GM21390 (cell line): Measurements from ENCODE around the gene CDRT4.

Source experiments
- ATAC-seq: cut with Tn5 transposase; IDR thresholded peaks from one replicate; pipeline ENCODE4 v1.9.1; 2021; ENCODE audit not compliant: unreplicated experiment

Gene CDRT4

GRCh38 chr17:15492791-15493692 lies 25.6 kb upstream of the CDRT4 start:
- ATAC-seq, result no peak

- no peak for ATAC-seq
These were observed 24.8 kb upstream of the CDRT4 start for GRCh38 chr17:15492186-15492585.

GRCh38 chr17:15490634-15491261 lies 23.3 kb upstream of the CDRT4 start:
- no peak for ATAC-seq

- ATAC-seq, result no peak
These were observed 21.1 kb upstream of the CDRT4 start for GRCh38 chr17:15488557-15488956.

DNA sequence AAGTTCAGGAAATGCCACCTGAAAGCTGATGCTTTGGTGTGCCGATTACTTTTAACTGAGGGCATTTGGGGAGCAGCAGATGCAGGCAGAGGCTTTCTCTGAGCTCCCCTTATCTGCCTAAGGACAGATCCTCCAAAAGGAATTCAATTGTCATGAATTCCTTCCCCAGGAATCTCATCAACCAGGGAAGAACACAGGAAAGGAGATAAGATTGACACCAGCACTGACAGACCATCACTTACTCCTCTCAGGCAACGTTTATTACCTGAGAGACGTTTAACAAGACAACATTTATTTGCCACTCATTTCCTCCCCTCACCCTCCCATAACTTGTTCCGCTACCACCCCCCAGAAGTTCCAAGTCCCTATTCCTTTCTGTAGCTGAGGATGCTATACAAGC lies 17.6 kb upstream of the CDRT4 start:
- no peak for ATAC-seq

- no peak for ATAC-seq
These were observed 16.0 kb upstream of the CDRT4 start for GRCh38 chr17:15483431-15483830.

- ATAC-seq, result no peak
These were observed 15.1 kb upstream of the CDRT4 start for GRCh38 chr17:15482476-15482875.

DNA sequence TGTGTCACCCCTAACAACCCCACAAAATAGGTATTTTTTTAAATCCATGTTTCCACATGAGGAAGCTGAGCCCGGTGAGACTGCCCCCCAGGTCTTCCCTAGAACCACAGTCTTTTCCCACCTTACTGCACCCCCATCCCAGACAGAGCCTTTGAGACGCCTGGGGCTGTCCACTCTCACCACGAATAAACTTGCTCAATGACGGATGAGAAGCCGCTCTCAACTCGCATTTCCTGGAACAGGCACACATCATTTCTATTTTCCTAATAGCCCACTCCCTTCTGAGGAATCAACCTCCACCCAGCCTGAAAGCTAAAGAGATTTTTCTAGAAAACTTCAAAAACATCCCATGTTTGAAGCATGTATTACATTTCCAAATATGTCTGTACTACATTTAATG lies 14.1 kb upstream of the CDRT4 start:
- ATAC-seq, result no peak

DNA sequence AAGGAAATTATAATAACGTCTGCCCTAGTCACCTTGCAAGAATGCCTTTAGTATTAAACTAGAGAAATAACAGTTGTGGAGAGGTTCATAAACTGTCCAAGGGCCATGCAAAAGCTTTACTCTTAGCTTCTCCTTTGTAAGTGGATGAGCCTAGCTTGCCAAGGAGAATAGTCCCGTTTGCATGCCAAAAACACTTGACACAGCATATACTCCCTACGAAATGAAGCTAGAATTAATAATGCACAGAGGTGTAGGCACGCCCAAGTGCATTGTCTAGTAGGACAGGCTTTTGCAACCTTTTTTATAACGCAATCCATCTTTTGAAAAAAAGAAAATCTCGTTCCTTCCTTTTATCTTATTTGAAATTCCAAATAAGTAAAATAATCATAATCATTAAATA lies 12.8 kb upstream of the CDRT4 start:
- no peak for ATAC-seq

GRCh38 chr17:15479703-15480102 lies 12.3 kb upstream of the CDRT4 start:
- ATAC-seq, result no peak

DNA sequence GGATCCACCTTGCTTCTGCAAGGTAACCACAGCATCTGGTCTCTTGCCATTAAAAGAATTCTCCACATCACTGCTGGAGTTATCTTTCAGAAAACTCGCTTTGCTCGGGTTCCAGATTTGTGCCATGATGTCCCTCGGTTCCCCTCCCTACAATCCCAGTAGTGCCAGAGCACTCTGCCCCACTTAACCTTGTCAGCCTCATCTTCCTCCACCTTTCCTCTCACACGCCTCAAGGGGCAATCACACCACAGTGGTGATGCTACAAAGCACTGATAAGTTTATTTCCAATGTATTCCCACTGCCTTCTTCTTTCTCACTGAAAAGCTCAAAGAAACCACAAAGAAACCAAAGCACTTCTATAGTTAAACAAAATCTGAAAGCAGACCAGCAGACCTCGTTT lies 11.4 kb upstream of the CDRT4 start:
- ATAC-seq, result no peak

GRCh38 chr17:15475631-15476354 lies 8.4 kb upstream of the CDRT4 start:
- no peak for ATAC-seq

- no peak for ATAC-seq
These were observed 5.5 kb upstream of the CDRT4 start for GRCh38 chr17:15472891-15473290.

DNA sequence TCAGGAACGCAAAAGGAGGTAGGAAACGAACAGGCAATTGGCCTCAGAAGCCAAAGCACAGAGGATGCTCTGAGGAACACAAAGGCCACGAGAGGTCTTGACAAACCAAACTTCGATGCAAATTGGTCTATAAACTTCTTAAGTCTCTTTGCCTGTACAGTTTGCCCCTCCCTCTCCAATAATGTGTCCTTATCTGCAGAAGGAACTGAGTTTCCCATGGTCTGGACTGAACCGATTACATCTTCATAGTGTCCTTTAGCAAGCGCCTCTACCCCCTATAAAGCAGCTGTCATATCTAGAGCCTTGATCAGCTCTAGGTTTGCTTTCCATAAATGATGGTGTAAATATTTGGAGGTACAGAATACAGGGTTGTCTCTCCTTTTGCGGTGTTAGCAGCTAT lies 3.1 kb upstream of the CDRT4 start:
- no peak for ATAC-seq

DNA sequence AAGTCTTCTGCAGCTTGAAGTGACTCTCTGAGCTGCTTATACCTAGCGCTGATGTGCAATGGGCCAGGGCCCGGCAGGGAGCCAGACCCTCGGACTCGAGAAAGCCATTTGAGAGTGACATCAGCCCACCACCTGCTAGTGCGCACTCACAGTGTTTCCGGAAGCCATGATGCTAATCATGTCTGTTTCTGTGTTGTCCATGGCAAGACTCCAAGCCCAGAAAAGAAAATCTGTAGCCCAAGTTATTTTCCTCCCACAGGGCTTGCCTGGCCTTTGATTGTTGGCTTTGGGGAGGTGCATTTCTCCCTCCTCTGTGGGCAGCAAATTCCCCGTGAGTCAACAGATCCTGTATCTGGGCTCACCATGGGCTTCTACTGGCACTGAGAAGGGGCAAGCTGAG lies 1.8 kb upstream of the CDRT4 start:
- no peak for ATAC-seq

- ATAC-seq, result no peak
These were observed 705 bp upstream of the CDRT4 start for GRCh38 chr17:15468126-15468525.

DNA sequence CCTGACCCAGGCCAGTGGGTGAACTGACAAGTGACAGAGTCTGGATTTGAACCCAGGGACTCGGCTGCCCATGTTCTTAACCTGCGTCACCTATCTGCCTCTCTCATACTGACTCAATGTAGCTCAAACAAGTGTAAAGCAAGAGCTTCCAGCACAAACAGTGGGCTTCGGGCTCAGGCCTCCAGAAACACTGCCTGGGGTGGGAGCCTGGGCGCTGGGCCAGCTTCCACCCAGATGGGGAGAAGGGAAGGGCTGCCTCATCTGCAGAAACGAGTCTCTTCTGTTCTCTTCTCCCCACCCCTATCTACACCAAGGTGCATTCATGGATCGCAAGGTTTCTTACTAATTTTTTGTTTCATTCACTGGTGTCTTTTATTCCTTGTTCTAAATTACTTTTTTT lies 1.3 kb downstream of the CDRT4 start:
- no peak for ATAC-seq

DNA sequence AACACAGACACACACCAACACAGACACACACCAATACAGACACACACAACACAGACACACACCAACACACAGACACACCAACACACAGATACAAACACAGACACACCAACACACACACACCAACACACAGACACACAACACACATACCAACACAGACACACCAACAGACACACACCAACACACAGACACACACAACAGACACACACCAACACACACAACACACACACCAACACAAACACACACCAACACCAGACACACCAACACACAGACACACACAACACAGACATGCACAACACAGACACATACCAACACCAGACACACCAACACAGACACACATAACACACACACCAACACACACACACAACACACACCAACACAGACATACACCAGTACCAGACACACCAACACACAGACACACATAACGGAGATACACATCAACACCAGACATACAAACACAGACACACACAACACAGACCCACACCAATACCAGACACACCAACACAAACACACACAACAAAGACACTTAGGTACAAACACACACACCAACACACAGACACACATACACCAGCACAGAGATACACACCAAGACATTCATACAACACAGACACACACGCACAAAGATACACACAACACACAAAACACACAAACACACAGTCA lies 2.2 kb downstream of the CDRT4 start:
- ATAC-seq, result no peak

- no peak for ATAC-seq
These were observed 3.0 kb downstream of the CDRT4 start for GRCh38 chr17:15464231-15464985.

DNA sequence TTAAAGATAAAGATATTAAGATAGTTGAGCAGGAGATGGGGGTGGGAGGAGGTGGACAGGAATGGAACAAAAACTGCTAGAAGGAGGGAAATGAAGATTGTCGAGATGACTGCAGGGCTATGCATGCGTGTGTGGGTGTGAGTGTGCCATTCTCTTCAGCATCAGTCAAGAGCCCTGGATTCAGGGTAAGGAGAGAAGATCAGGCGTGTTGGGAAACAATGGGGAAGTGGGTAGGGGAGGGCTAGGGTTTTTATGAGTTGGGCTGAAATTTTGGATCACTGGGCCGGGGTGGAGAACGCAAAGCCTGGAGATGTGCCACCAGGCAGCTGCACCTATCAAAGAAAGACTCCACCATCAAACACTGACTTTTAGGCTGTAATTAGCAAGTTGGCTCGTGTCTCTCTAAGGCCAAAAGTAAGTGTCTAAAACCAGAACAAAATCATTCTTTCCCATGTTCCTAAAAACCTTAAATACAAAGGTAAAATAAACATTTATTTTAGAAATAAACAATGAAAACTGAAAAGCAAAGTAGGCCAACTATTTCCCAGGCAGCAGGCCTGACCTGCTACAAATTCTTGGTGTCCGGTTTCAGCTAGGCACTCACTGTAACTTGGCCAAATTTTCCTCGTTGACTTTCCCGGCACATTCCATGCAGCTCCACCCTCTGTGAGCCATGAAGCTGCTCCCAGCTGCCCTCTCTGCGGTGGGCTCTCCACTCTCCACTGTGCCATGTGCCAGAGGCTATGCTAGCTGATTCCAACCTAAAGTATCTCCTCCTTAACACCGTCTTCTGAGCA lies 4.2 kb downstream of the CDRT4 start:
- no peak for ATAC-seq
